Kidney capillary endothelial cell (primary cell): Measurements from ENCODE around the gene GEMIN7.
A peak's percentile ranks its signal among the peaks of the same experiment; 100 is the strongest.

ENCODE experiments used
- DNase-seq: peaks from one replicate; pipeline ENCODE4 v3.0.0-alpha.2; 2018; ENCODE audit warnings: low spot score

GEMIN7 gene

DNA sequence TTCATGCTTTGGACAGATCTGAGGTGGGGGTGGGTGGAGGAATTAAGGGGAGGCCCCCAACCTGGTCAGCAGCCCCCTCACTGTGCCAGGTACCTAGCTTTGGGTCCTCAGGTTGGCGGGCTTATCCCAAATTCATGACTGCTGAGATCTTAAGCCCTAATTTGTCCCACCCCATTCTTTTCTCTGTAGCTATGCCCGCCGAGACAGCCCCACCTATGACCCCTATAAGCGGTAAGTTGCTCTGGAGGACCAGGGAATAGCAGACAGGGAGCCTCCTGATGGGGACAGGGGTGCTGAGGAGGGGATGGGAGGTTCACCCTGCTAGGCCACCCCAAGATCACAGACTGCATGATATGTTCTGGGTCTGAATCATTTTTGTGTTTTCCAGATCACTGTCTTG lies 17.1 kb upstream of the GEMIN7 start:
- no peak for DNase-seq

DNA sequence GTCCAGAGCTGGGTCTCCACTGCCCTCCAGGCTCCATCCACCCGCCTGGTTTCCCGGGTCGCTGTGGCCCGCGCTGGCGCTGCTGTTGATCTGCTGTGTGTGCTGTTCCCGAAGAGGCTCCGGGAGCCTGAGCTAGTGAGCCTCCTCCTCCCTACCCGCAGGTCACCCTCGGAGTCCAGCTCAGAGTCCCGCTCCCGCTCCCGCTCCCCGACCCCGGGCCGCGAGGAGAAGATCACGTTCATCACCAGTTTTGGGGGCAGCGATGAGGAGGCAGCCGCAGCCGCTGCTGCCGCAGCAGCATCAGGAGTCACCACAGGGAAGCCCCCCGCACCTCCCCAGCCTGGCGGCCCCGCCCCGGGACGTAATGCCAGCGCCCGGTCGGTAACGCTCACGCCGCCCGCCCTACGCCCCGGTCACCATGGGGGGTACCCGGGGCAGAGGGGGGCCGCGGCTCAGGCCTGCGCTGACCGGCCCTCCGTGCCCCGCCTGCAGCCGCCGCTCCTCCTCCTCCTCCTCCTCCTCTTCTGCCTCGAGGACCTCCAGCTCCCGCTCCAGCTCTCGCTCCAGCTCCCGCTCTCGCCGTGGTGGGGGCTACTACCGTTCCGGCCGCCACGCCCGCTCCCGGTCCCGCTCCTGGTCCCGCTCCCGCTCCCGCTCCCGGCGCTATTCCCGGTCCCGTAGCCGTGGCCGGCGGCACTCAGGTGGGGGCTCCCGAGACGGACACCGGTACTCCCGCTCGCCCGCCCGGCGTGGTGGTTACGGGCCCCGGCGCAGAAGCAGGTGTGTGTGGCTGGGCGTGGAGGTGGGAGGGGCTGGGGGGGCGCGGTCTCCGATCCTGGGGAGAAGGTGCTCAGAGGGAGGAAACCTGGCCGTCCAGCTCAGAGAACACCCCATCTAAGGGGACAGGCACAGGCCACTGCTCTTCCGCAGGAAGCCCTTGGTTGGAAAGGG lies 14.9 kb upstream of the GEMIN7 start:
- no peak for DNase-seq

DNA sequence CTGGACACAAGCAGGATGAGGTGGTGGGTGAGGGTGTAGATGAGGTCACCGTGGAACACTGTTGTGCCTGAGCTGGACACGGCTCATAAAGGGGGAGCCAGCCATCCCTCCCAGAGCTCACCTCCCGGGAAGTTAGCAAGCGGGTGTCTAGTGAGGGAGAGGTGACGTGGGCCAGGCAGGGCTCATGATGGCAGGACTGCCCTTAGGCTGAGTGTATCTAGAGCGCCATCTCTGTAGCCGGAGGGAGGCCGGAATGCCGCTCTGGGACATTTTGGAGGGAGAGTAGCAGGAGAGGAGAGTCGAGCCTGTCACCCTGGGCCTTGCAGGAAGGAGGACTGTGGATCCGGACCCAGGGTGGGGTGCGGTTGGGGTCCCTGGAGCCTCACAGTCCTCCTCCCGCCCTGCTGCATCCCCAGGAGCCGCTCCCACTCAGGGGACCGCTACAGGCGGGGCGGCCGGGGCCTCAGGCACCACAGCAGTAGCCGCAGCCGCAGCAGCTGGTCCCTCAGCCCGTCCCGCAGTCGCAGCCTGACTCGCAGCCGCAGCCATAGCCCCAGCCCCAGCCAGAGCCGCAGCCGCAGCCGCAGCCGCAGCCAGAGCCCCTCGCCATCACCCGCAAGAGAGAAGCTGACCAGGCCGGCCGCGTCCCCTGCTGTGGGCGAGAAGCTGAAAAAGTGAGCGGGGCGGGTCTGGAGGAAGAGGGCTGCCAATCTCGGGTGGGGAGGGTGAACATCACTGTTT lies 12.0 kb upstream of the GEMIN7 start:
- no peak for DNase-seq

DNA sequence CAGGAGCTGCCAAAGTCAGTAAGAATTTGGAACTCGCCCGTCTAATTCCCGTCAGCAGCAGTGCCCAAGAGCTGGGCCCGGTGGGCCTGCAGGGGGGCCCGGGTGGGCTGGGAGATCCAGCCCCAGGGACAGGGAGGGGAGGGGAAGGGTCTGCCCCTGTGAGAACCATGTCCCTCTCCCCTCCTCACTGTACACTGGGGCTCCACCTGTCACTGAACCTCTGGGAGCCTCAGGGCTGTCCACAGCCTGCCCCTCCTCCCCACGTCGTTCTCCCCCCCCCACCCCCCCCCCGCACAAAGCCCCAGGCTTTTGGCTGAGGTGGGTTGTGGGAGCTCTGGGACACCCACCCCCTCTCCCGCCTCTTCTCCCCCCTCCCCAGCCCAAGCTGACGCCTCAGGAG lies 11.0 kb upstream of the GEMIN7 start:
- no peak for DNase-seq

DNA sequence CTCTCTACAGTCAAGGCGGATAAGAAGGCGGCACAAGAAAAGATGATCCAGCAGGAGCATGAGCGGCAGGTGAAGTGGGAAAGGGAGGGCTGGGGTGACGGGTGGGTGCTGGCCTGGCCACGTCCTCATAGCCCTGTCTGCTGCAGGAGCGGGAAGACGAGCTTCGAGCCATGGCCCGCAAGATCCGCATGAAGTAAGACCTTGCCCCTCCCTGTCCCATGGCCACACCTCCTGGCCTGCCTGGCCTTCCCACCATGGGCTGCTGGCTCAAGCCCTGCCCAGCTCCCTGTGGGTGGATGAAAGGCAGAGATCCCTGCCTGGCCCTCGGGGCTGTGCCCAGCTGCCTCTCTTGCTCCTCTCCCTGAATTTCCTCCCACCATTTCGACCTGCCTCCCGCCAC lies 10.0 kb upstream of the GEMIN7 start:
- DNase-seq = no peak

DNA sequence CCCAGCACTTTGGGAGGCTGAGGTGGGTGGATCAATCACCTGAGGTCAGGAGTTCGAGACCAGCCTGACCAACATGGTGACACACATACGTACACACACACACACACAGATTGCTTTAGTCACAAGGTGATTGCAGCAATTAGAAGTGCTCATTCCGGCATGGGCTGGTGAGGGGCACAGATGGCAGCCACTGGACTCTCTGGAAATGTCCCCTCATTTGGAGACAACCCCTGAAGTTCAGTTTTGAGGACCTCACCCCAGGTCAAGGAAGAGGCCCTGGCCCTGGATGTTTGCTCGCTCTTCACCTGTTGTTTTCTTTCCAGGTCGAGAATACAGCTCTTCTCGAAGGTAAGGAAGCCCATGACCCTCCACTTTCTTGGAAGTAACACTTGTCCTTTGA lies 8.8 kb upstream of the GEMIN7 start:
- DNase-seq = no peak

DNA sequence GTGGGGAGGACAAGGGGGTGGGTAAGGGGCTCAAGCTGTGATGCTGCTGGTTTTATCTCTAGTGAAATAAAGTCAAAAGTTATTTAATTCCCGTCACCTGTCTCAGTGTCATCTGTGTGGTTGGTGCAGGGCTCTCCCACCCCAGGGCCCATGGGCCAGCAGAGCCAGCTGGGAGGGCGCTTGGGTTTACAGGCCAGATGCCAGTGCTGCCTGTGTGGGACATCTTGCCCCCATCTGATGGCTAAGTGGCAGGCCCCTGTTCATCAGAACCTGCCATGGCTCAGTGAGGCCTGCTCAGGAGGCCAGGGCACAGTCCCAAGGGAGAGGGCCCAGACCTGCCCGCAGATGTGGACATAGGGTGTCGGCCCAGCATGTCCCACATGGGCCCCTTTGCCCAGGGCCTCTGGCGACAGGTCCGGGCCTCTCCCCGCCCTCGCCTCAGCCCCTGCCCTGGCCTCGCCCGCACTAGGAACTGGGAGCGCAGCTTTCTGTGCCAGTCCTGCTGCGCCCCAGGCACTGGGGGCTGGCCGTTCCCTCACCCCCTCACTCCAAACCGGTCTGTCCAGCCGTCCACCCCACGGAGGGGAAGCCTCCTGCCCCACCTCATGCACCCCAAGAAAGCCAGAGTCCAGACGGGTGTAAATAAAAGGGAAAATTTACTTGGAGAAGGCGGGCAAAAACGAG lies 8.1 kb upstream of the GEMIN7 start:
- no peak for DNase-seq

DNA sequence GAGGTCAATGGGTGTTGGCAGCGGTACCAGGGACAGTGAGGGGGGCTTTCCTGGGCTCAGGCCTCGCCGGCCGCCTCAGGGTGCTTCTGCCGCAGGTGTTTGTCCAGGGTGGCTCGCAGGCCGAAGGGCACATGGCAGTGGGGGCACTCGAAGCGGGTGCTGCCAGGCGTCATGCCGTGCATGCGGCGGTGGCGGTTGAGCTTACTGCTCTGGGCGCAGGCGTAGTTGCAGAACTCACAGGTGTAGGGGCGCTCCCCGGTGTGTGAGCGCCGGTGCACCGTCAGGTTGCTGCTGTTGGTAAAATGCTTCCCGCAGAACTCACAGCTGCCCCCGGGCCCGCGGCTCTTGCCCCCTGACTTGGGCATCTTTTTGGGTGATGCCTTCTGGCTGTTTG lies 7.5 kb upstream of the GEMIN7 start:
- DNase-seq = no peak

DNA sequence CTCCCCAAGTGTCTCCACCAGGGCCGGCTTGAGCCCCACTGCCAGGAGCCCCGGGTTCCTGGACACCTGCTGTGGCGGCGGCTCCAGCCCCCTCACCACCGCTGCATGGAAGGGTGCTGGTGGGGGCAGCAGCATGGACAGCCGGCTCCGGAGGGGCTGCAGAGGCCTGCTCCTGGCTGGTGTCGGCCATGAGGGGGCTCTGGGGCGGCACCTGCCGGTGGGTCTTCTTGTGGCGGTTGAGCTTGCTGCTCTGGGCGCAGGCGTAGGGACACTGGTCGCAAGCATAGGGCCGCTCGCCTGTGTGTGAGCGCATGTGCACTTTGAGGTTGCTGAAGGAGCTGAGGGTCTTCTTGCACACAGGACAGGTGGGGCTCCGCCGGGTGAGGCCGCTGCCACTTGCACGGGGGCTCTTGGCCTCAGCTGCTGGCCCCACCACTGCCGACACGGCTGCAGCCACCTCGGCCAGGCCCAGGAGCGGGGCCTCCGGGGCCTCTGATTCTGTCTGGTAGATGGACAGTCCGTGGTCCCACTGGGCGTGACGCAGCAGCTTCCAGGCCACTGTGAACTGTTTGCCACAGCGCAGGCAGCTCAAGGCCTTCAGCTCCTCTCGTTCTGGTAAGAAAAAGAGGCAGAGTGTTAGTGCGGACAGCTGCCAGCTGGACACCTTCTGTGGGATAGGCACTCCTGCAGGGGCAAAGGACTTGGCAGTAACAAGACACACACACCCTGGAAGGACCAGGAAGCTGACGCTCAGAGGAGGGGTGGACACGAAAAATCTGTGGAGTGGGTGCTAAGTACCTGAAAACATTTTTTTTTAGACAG lies 6.9 kb upstream of the GEMIN7 start:
- DNase-seq = no peak

DNA sequence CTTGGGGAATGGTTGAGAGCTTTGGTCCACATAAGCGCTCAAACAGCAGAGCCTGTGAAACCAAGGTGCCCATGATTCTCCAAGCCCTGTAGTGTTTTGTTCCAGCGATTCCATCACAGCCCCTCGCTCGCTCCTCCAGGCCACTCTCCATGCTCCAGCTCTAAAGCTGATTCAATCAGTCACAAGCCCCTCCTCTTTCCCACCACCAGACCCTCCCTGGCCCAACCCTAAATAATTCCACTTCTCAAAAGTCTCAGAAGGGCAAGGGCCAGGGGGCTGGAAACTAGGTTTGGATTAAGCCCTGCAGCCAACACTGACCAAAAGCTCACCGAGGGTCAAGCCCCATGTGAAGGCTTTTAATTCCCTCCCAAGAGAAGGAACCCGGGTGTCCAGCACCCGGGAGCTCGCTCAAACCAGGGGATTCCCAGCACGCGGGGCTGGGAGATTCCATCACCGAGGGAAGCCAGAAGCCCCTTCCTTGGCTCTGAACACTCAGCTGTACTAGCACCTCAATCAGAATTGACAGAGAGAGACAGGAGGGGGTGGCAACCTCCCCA lies 4.2 kb upstream of the GEMIN7 start:
- no peak for DNase-seq

DNA sequence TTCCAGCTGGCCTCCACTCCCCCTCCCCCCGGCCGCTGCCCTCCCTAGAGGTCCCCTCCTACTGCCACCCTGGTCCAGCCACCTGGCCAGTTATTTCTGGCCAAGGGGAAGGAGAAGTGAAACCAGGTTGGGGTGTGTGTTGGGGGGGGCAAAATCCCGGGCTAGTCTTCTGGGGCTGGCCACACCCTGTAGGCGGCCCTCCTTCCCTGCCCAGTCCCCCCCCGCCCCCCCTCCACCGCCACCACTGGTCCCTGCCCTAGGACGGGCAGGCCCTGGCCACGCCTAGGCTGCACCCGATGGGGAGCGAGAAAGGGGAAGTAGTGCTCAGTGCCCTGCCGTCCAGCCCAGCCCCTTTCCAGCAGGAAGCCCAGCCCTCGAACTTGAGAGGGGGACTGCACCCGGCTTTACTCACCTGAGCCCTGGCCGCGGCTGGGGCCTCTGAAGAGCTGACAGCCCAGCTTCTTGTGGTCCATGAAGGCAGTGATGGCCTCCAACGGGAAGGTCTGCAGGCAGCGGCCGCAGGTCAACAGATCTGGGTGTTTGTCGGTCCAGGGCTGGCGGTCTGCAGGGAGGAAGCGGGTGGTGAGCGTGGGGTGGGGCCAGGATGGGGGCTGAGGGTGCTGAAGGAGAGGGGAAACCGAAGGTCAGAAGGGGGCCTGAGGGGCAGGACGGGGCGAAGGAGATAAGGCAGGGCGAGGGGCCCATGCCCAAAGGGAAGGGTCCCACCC lies 3.6 kb upstream of the GEMIN7 start:
- no peak for DNase-seq

DNA sequence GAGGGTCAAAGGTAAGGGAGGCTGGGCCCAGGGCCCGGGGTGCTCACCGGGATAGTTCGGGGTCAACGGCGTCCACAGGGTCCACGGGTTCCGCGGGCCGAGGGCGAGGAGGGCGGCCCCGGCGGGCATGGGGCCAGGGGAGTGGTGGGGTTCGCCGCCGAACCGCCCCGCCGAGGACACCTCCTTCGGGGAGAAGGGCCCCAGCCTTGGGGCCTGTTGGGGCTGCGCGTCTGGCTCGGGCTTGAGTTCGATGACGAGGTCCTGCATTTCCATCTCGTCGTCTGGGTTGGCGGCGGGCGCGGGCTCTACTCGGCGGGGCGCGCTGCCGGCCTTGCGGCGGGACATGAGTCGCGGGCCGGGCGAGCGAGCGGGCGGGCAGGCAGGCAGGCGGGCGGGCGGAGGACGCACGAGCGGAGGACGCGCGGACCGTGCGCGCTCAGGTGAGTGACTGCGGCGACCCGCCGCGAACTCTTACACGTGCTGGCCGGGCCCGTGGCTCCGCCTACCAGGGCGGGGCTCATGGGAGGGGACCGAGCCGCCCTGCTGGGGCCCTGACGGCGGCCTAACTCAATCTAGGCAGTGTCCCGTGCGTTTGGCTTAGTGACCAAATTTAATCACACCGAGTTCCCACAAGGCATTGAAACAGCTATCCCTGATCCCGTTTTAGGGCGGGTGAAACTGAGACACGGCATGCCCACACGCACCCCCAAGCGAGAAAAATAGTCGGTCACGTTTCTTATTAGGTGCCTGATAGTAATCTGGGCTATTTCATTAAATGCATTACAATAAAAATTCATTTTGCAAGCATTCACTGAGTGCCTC lies 2.8 kb upstream of the GEMIN7 start, which contains the start of gene ZNF296:
ZNF296 (minus strand) TSS at position 450 of the 822 bp plus-strand sequence; CDS start at position 345, 105 bp downstream.
- peak; percentile 30 for DNase-seq

DNA sequence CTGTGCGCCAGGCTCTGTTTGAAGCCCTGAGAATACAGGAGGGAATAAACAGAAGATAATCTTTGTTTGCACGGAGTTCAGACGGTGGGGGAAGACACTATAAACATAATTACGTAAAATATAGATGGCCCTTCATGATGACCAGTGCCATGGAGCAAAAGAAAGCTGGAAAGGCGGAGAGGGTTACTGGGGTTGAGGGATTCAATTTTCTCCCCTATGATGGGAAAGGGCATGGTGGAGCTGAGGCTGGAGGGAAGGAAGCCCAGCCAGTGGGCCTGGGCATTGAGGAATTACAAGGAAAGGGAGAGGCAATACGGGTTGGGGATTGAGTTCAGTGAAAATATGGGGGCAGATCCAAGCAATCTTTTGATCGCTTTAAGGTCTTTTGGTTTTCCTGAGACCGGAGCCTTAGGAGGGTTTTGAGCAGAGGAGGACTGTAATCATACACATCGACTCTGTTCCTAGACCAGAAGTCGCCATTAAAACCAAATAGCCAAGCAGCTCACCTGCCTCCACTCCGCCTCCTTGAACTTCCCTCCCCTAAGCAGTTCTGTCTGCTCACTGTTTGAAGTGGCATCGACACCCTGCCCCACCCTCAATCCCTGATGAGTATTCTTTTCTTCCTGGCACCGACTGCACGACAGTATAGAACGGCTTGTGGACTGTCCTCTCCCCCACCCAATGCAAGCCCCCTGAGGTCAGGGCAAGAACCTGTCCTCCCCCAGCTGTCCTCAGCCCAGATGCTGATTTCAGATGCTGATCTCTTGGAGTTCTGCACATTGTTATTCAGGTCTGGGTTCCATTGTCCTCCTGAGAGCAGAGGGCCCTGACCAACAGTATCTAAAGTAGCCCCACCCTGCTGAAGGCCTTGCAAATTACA lies 2.0 kb upstream of the GEMIN7 start:
- DNase-seq = no peak

DNA sequence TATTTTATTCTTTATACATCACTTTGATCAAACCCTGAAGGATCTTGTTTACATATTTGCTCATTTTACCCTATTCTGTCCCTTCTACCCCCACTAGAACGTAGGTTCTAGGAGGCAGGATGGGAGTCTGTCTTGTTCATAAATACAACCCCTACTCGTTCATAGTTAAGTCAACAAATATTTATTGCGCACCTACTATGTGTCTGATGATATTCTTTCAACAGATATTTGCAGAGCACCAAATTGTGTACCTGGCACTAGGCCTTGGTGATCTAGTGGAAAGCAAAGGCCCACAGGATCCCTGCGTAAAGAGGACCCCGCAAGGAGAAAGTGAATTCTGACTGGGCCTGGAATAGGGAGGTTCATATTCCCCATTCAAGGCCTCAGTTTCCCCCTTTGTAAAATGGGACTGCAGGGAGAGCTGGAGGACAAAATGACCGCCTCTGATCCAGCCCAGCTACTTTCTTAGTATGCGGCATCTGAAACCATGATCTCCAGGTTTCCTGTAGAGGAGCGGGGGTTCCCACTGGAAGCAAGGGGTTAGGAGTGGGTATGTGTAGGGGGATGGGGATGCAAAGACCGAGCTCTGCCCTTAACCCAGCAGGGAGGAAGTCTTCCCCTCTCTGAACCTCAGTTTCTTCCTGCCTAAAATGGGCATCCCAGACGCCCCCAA lies 534 bp upstream of the GEMIN7 start:
- no peak for DNase-seq

DNA sequence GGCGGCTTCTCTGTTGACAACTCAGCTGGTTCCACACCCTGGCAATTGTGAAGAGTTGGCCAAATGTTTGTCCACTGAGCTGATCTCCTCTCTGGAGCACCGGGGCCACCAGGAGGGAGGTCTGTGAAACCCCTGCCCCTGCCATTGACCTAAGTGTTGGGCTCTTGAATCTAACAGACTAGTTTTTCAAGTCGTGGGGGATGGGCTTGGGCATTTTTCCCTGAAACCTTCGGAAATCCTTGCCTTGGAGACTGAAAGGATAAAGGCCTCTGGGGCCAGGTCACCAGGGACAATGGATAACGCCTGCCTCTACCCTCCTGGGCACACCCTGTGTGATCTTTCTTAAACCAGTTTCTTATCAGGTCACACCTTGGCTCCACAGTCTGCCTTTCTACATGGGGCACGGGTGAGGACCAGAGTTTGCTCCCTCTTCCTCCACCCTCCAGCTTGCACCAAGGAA lies 881 bp downstream of the GEMIN7 start:
- no peak for DNase-seq

DNA sequence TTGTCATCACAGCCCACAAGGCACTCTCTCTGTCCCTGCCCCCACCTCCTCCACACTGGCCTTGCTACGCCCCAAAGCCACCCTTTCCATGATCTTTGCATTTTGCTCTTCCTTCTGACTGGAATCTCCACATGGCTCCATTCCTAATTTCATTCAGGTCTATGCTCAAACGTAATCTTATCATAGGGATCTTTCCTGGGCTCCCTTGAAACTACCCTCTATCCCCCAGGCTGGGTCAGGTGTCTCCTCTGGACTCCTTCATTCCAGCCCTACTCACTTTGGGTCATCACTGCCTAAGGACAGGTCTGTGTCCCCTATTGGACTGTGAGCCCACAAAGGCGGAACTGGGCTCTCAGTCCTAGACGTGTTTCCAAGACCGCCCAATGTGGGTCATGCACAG lies 3.1 kb downstream of the GEMIN7 start:
- no peak for DNase-seq

DNA sequence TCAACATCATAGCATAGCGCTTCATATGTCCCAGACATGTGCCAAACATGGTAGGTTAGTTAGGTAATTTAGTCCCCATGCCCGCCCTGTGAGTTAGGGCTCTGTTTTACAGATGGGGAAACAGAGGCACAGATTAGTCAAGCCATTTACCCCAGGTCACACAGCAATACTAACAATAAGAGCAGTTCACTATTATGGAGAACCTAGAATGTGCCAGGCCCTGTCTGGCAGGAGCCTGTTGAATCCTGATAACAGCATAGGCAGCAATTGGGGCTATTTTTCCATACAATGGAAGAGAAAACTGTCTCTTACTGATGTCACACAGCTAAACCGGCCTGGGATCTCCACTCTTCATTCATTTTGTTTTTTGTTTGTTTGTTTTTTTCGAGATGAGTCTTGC lies 7.4 kb downstream of the GEMIN7 start:
- DNase-seq = no peak

DNA sequence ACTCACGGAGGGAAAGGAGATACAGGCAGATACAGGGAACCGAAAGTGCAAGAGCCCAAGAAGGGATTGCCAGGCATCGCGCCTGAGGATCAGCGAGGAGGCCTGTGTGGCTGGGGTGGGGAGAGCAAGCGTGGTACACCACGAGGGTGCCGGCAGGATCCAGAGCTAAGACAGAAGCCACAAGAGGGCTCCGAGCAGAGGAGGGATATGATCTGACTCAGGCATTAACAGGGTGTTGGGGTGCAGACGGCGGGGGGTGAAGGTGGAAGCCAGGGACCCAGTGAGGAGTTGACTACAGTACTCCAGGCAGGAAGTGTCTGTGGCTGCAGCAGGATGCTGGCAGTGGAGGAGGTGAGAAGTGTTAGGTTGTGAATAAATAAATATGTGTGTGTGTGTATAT lies 8.5 kb downstream of the GEMIN7 start:
- no peak for DNase-seq
